GM12878 (cell line): ENCODE measurements around the gene DNTT. TPM values are rescaled to one million over a fixed set of nuclear protein-coding genes. Genes with fewer than 3 reads are reported as not detected.

ENCODE experiments used
- ATF7 ChIP-seq: fragments of 450-650 bp; IDR thresholded peaks from 2 replicates; pipeline ENCODE4 v1.6.1; 2016; ENCODE audit warnings: low read depth, mild to moderate bottlenecking
- BCL11A ChIP-seq: IDR thresholded peaks from 2 replicates; pipeline ENCODE4 v1.6.1; 2011; ENCODE audit warnings: low read depth, low read length
- BMI1 ChIP-seq: fragments of 450-650 bp; IDR thresholded peaks from 2 replicates; pipeline ENCODE4 v1.6.1; 2016; ENCODE audit warnings: mild to moderate bottlenecking, moderate library complexity, borderline replicate concordance
- BRCA1 ChIP-seq: IDR thresholded peaks from 2 replicates; pipeline ENCODE4 v1.6.1; 2011; ENCODE audit warnings: low read depth, low read length, improper control_type of control experiment
- E2F8 ChIP-seq: fragments of 450-650 bp; IDR thresholded peaks from 2 replicates; pipeline ENCODE4 v1.6.1; 2018; ENCODE audit warnings: mild to moderate bottlenecking, low read depth, moderate library complexity; ENCODE audit not compliant: partially characterized antibody
- EP300 ChIP-seq, 2 experiments: fragments of 150-350 bp in 1 of 2; IDR thresholded peaks; 2 replicates each; pipeline ENCODE4 v1.6.1; 2011 to 2012; ENCODE audit warnings: low read depth in 2 of 2, low read length in 2 of 2, borderline replicate concordance in 1 of 2, improper control_type of control experiment in 1 of 2, inconsistent platforms in 1 of 2; ENCODE audit not compliant: control insufficient read depth in 1 of 2
- ETV6 ChIP-seq, 2 experiments: fragments of 450-650 bp in 1 of 2; IDR thresholded peaks in 1 of 2; conservative IDR thresholded peaks in 1 of 2; 2 replicates each; pipeline ENCODE4 v1.6.1; 2014; ENCODE audit warnings: antibody characterized with exemption in 1 of 2, borderline replicate concordance in 1 of 2, low read depth in 1 of 2, mild to moderate bottlenecking in 1 of 2, moderate library complexity in 1 of 2
- EZH2 ChIP-seq: IDR thresholded peaks from 2 replicates; pipeline ENCODE4 v1.6.1; 2012; ENCODE audit warnings: low read depth, mild to moderate bottlenecking, control low read depth, inconsistent platforms, low read length, borderline replicate concordance; ENCODE audit not compliant: control insufficient read depth
- FOXK2 ChIP-seq: fragments of 450-650 bp; IDR thresholded peaks from 2 replicates; pipeline ENCODE4 v1.6.1; 2017; ENCODE audit warnings: mild to moderate bottlenecking, moderate library complexity
- KDM1A ChIP-seq: fragments of 200-600 bp; sonication (generic); IDR thresholded peaks from 2 replicates; pipeline ENCODE4 v1.6.1; 2016; ENCODE audit warnings: borderline replicate concordance
- MEF2B ChIP-seq: fragments of 450-650 bp; IDR thresholded peaks from 2 replicates; pipeline ENCODE4 v1.6.1; 2018; ENCODE audit warnings: mild to moderate bottlenecking, moderate library complexity; ENCODE audit not compliant: partially characterized antibody, poor library complexity, severe bottlenecking
- MTA2 ChIP-seq: fragments of 450-650 bp; IDR thresholded peaks from 2 replicates; pipeline ENCODE4 v1.6.1; 2016; ENCODE audit warnings: low read depth, mild to moderate bottlenecking, moderate library complexity
- NFXL1 ChIP-seq: fragments of 450-650 bp; IDR thresholded peaks from 2 replicates; pipeline ENCODE4 v1.6.1; 2017; ENCODE audit warnings: antibody characterized with exemption, mild to moderate bottlenecking, borderline replicate concordance
- NKRF ChIP-seq: fragments of 450-650 bp; conservative IDR thresholded peaks from 2 replicates; pipeline ENCODE4 v1.6.1; 2017; ENCODE audit warnings: mild to moderate bottlenecking, moderate library complexity
- NR2F1 ChIP-seq: fragments of 450-650 bp; conservative IDR thresholded peaks from 2 replicates; pipeline ENCODE4 v1.6.1; 2017; ENCODE audit warnings: mild to moderate bottlenecking
- RB1 ChIP-seq: fragments of 450-650 bp; formaldehyde crosslinking; IDR thresholded peaks from 2 replicates; pipeline ENCODE4 v1.6.1; 2017; ENCODE audit warnings: mild to moderate bottlenecking, borderline replicate concordance
- SMAD5 ChIP-seq: IDR thresholded peaks from 2 replicates; pipeline ENCODE4 v1.6.1; 2016; ENCODE audit warnings: antibody characterized with exemption, low read depth
- TCF7 ChIP-seq: IDR thresholded peaks from 2 replicates; pipeline ENCODE4 v1.6.1; 2014; ENCODE audit warnings: antibody characterized with exemption, borderline replicate concordance
- YY1 ChIP-seq: IDR thresholded peaks from 2 replicates; pipeline ENCODE4 v1.6.1; 2011; ENCODE audit warnings: low read depth, mild to moderate bottlenecking, low read length
- polyA plus RNA-seq, 11 experiments: library from polyadenylated mRNA; depleted of rRNA in 4 of 11; unstranded in 6 of 11; stranded (reverse) in 5 of 11; fragments of >200 nt; fragmentation: Nextera tagmentation in 4 of 11; fragmentation: Illumina TruSeq in 1 of 11; extraction: Ambion mirVana in 4 of 11; extraction: Trizol in 1 of 11; gene quantifications; 1 replicate in 1 of 11; 2 replicates in 10 of 11; pipeline versions ENCODE4 v1.2.1 to v1.2.3, GENCODE V29; 2011 to 2016; ENCODE audit warnings: inconsistent platforms in 2 of 11, missing spikeins in 2 of 11, low read depth in 1 of 11
- total RNA-seq, 4 experiments: library from RNA; depleted of rRNA in 3 of 4; stranded (reverse); fragments of >200 nt in 3 of 4; fragmentation: Illumina TruSeq in 1 of 4; extraction: Trizol in 1 of 4; gene quantifications; 2 replicates each; pipeline versions ENCODE4 v1.2.1 to v1.2.3, GENCODE V29; 2013 to 2021
- TF ChIP-seq, protein P1 (sequence below): fragments of 150-350 bp; IDR thresholded peaks from 2 replicates; pipeline ENCODE4 v1.6.1; 2014; ENCODE audit warnings: mild to moderate bottlenecking, low read depth, low read length
- TF ChIP-seq, protein P2 (sequence below): IDR thresholded peaks from 2 replicates; pipeline ENCODE4 v1.6.1; 2012; ENCODE audit warnings: low read depth, low read length, improper control_type of control experiment
- TF ChIP-seq, protein P3 (sequence below): fragments of 450-650 bp; IDR thresholded peaks from 2 replicates; pipeline ENCODE4 v1.6.1; 2016; ENCODE audit warnings: mild to moderate bottlenecking

Gene DNTT
- total and polyA plus RNA-seq, 10 of the 15 experiments (the other 5 are each of a cell fraction or from before 2014, with no cell fraction given): 0.06 to 0.13 (median 0.09) TPM; not detected in 5

DNA sequence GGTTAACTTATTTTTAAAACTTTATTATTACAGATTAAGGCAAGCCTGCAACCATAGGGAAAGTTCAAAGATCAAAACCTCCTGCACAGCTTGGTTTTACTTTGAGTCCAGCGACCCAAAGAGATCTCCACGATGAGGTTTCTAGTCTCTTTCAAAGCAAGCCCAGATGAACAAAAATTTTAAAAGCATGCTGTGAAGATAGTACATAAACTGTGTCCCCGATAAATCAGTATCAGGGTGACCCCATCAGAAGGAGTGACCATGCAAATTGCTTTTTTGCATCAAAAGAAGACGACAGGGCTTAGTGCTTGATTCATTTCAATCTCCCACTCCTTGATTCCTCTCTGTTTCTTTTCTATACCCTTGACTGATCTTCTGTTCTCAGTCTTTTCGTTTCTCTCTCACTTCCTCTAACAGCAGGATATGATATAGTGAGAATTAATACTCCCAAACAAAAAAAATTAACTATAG, 16.0 kb upstream of the DNTT start (continued):
- TF ChIP-seq, protein P1, sequence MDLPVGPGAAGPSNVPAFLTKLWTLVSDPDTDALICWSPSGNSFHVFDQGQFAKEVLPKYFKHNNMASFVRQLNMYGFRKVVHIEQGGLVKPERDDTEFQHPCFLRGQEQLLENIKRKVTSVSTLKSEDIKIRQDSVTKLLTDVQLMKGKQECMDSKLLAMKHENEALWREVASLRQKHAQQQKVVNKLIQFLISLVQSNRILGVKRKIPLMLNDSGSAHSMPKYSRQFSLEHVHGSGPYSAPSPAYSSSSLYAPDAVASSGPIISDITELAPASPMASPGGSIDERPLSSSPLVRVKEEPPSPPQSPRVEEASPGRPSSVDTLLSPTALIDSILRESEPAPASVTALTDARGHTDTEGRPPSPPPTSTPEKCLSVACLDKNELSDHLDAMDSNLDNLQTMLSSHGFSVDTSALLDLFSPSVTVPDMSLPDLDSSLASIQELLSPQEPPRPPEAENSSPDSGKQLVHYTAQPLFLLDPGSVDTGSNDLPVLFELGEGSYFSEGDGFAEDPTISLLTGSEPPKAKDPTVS: no peak
- TF ChIP-seq BCL11A (peak; percentile 29; the same call in 1 of the 2 replicates), MTA2 (peak; percentile 35; the same call in 1 of the 2 replicates), RB1 (no peak), MEF2B (no peak), YY1 (no peak), BRCA1 (no peak), TCF7 (0 out of 2 replicates have a peak, but pooled peaks have one; percentile 3), KDM1A (no peak), FOXK2 (no peak), ATF7 (peak; percentile 32; the same call in 1 of the 2 replicates), EZH2 (no peak), E2F8 (no peak), NFXL1 (no peak), EP300 (IDR thresholded peaks at IDR 0.05; ENCODE audit: borderline replicate concordance in 1 of 2, control insufficient read depth in 1 of 2, low read depth in 2 of 2, low read length in 2 of 2) (peak; percentile 70 to 75), BMI1 (peak; percentile 12; the same call in 1 of the 2 replicates), NR2F1 (peak; percentile 83), NKRF (peak; percentile 11; the same call in 1 of the 2 replicates), ETV6 (conservative IDR thresholded peaks at IDR 0.05 in 1 of 2, IDR thresholded peaks at IDR 0.05 in 1 of 2; ENCODE audit: borderline replicate concordance in 1 of 2, low read depth in 1 of 2) (peak in 1 of 2 experiments; percentile 61; a peak in 1 of 4 replicates), SMAD5 (no peak)
- TF ChIP-seq, protein P2, sequence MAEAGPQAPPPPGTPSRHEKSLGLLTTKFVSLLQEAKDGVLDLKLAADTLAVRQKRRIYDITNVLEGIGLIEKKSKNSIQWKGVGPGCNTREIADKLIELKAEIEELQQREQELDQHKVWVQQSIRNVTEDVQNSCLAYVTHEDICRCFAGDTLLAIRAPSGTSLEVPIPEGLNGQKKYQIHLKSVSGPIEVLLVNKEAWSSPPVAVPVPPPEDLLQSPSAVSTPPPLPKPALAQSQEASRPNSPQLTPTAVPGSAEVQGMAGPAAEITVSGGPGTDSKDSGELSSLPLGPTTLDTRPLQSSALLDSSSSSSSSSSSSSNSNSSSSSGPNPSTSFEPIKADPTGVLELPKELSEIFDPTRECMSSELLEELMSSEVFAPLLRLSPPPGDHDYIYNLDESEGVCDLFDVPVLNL: no peak
- TF ChIP-seq, protein P3, sequence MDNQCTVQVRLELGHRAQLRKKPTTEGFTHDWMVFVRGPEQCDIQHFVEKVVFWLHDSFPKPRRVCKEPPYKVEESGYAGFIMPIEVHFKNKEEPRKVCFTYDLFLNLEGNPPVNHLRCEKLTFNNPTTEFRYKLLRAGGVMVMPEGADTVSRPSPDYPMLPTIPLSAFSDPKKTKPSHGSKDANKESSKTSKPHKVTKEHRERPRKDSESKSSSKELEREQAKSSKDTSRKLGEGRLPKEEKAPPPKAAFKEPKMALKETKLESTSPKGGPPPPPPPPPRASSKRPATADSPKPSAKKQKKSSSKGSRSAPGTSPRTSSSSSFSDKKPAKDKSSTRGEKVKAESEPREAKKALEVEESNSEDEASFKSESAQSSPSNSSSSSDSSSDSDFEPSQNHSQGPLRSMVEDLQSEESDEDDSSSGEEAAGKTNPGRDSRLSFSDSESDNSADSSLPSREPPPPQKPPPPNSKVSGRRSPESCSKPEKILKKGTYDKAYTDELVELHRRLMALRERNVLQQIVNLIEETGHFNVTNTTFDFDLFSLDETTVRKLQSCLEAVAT: no peak
